DMS 273 (cell line): ENCODE measurements around the gene ODF2.
A peak's percentile ranks its signal among the peaks of the same experiment; 100 is the strongest.
"Not testable (repeated sequence)": the region's sequence is repeated elsewhere in the genome, so short reads cannot be mapped to it uniquely, and the experiment has no call there.

ENCODE experiments used
- DNase-seq: peaks from one replicate; lab custom pipeline; 2025; ENCODE audit not compliant: unreplicated experiment; lab: John Stamatoyannopoulos, UW

ODF2 gene

GRCh38 chr9:128423356-128423755 is 32.5 kb upstream of the ODF2 start:
- DNase-seq: not testable (repeated sequence)

DNA sequence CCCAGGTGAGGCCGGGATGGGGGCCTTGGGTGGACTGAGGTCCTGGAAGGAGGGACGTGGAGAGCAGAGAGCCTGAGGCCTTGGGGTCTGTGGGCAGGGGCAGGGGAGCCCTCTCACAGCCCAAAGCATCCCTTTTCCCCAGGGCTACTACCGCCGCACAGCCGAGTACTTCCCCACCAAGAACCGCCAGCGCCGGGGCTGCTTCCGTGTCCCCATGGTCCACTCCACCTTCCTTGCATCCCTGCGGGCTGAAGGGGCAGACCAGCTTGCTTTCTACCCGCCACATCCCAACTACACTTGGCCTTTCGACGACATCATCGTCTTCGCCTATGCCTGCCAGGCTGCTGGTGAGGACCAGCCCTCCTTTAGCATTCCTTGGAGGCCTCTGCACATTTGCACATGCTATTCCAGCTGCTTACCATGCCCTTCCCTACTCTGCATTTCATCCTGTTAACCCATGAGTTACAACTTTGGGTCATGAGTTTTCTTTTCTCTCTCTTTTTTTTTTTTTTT is 31.5 kb upstream of the ODF2 start:
- no peak for DNase-seq

DNA sequence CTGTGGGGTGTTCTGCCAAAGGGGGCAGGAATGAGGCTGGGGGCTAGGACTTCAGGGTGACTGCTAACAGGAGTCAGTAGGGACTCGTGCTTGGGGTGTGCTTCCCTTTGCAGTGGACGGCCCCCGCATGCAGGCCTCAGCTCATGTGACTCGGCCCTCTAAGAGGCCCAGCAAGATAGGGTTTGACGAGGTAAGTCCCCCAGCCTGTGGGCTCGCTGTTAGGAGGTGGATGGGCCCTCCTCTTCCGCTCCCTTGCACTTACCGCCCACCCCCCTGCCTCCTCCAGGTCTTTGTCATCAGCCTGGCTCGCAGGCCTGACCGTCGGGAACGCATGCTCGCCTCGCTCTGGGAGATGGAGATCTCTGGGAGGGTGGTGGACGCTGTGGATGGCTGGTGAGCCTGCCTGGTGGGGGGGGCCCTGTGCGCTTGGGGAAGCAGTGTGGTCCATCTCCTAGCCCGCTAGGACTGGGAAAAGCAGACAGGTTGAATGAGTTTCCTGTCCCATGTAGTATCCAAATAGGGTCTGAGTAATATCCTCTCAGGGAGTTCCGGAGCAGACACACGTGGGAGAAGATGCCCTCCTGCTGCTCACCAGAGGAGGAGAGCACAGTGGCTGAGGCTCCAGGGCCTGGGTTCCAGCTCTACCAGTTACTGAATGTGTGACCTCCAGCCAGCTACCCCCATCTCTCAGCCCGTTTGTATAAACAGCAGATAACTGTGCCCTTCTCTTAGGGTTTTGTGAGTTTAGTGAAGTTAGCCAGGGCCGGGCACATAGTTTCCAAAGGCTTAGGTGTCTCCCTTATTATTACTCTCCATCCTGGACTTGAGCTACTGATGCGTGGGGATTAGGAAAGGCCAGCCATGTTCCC is 26.9 kb upstream of the ODF2 start:
- DNase-seq: peak; percentile 66

DNA sequence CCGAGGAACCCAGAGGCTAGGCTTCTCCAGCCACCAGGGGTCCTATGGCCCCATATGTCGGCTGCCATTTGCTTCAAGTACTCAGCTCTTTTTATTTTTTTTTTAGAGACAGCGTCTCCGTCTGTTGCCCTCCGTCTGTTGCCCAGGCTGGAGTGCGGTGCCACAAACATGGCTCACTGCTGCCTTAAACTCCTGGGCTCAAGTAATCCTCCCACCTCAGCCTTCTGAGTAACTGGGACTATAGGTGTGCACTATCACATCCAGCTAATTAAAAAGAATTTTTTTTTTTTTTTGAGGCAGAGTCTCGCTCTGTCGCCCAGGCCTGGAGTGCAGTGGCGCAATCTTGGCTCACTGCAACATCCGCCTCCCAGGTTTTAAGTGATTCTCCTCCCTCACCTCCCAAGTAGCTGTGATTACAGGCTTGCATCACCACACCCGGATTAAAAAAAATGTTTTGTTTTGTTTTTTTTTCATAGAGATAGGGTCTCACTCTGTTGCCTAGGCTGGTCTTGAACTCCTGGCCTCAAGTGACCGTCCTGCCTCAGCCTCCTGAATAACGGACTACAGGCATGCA is 26.2 kb upstream of the ODF2 start:
- peak; percentile 91 for DNase-seq

DNA sequence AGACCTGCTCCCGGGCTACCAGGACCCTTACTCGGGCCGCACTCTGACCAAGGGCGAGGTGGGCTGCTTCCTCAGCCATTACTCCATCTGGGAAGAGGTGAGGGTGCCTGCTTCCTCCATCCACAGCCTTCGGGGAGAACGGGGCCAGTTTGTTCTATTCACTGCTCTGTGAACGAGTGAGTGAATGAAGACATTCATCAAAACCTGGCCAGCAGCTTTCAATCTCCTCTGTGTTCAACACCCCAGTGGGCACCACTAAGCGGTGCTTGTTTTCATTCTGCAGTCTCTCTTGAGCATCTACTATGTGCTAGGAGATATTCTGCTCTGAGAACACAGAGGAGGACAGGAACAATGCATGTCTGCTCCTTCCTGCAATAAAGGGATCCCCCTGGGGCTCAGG is 24.6 kb upstream of the ODF2 start:
- no peak for DNase-seq

GRCh38 chr9:128434340-128434739 is 21.5 kb upstream of the ODF2 start:
- DNase-seq: no peak

GRCh38 chr9:128435611-128436010 is 20.2 kb upstream of the ODF2 start:
- no peak for DNase-seq

- peak; percentile 94 for DNase-seq
Observed at GRCh38 chr9:128438343-128439109, 17.3 kb upstream of the ODF2 start.

DNA sequence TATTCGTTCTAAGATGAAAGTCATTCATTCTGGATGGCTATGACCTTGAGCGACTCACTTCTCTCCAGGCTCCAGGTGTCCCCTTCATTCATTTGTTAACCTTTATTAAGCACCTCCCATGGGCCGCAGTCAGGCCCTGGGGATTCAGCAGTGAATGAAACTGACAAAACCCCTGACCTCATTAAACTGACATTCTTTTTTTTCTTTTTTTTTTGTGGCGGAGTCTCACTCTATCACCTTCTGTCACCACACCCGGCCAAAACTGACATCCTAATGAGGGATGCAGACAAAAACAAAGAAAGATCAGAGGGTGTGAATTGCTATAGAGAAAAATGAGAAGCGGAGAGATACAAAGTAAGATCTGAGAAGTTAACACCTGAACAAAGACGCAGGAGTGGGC is 16.5 kb upstream of the ODF2 start:
- DNase-seq: no peak

- DNase-seq: no peak
Observed at GRCh38 chr9:128442150-128442549, 13.7 kb upstream of the ODF2 start.

DNA sequence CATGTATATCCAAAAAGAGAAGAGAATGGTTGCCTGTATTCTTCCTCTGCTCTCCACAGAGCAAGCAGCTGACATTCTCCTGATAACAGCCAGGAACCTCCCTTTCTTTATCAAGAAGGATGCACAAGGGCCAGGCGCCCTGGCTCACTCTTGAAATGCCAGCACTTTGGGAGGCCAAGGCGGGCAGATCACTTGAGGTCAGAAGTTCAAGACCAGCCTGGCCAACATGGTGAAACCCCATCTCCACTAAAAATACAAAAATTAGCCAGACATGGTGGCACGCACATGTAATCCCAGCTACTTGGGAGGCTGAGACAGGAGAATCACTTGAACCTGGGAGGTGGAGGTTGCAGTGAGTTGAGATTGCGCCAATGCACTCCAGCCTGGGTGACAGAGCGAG is 9.3 kb upstream of the ODF2 start:
- DNase-seq: not testable (repeated sequence)

- DNase-seq: no peak
Observed at GRCh38 chr9:128448746-128449145, 7.1 kb upstream of the ODF2 start.

DNA sequence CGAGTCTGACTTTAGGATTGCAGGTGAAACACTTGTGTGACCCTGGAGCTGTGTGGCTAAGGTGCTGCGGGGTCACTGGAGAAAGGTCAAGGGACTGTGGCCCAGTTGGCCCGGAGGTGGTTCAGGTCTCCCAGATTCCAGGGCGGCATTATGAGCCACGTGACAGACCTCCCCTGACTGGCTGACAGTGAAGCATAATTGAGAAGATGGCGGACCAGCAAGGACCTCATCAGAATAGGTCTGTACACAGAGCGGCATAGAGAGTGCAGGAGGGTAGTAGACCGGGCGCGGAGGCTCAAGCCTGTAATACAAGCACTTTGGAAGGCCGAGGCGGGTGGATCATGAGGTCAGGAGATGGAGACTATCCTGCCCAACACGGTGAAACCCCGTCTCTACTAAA is 815 bp upstream of the ODF2 start:
- DNase-seq: no peak

DNA sequence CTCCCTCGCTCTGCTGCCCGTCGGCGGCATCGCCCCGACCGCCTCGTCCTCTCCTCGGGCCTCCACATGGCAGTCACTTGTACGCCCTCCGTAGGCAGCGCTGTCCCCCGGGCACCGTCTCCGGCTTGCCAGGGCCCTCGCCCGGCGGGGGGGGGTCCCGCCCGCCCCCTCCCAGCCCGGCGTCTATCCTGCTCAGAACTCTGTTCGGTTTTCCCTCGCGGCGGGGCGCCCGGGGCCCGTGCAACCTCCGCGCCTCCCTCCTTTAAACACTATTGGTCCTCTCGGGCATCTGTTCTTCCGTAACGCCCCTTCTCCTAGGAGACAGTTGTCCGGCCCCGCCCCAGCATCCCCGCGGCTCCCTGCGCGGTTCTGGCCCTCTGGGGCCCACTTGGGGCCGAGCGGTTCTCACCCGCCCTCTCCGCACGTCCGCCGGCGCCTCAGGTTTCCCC is 831 bp downstream of the ODF2 start:
- DNase-seq: peak; percentile 86

DNA sequence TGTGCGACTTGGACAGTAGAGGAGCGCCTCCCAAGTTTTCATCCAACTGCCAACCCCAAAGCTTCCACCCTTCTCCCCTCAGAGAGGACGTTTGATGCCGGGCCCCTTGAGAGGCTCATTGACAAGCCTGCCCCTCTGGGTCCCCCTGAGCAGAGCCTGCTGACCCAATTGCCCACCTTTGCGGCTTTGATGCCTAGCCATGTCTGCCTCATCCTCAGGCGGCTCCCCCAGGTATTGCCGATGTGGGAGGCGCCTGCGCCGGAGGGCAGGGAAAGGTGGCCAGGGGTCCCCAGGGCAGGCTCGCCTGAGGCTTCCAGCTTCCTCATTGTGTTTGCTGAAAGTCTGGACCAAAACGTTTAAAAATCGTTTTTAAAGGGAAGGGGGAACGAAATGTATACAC is 1.4 kb downstream of the ODF2 start:
- no peak for DNase-seq

GRCh38 chr9:128459011-128459410 is 3.2 kb downstream of the ODF2 start:
- no peak for DNase-seq

- DNase-seq: no peak
Observed at GRCh38 chr9:128469070-128469469, 13.3 kb downstream of the ODF2 start.

- peak; percentile 11 for DNase-seq
Observed at GRCh38 chr9:128470560-128470959, 14.8 kb downstream of the ODF2 start.

- no peak for DNase-seq
Observed at GRCh38 chr9:128473104-128473503, 17.3 kb downstream of the ODF2 start.

DNA sequence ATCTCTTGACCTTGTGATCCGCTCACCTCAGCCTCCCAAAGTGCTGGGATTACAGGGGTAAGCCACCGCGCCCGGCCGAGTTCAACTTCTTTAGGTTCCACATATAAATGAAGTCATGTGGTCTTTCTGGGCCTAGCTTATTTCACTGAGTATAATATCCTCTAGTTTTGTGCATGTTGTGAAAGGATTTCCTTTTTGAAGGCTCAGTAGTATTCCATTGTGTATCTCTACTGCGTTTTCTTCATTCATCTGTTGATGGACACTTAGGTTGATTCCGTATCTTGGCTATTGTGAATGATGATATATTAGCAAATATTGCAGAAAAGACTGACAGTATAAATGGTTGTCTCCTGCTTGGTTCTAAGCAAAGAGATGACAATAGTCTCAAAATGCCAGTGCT is 20.1 kb downstream of the ODF2 start:
- no peak for DNase-seq

- DNase-seq: peak; percentile 20
Observed at GRCh38 chr9:128479262-128479661, 23.5 kb downstream of the ODF2 start.

GRCh38 chr9:128481561-128481960 is 25.8 kb downstream of the ODF2 start:
- no peak for DNase-seq
